Fibroblast of skin of right biceps (primary cell): ENCODE results near the gene ARF5.

Experiments used
- DNase-seq: peaks from one replicate; pipeline ENCODE4 v3.0.0-alpha.2; 2013

ARF5 gene

DNA sequence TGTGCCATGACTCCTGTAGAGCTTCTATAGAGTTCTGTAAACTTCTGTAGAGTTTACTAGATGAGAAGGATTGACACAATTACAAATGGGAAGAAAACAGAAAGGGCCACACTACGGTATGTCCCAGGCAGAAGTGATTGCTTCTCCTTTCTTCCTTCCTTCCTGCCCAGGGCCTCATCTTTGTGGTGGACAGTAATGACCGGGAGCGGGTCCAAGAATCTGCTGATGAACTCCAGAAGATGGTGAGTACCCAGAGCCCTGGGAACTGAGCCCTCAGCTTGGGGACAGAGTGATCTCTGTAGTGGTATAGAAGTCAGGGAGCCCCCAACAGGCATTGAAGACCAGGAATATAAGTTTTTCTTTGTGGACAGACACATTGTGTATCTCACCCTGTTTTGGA is 1.7 kb downstream of the ARF5 start:
- DNase-seq: no peak

DNA sequence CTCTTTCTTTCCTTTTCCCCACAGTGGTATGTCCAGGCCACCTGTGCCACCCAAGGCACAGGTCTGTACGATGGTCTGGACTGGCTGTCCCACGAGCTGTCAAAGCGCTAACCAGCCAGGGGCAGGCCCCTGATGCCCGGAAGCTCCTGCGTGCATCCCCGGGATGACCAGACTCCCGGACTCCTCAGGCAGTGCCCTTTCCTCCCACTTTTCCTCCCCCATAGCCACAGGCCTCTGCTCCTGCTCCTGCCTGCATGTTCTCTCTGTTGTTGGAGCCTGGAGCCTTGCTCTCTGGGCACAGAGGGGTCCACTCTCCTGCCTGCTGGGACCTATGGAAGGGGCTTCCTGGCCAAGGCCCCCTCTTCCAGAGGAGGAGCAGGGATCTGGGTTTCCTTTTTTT is 3.0 kb downstream of the ARF5 start:
- DNase-seq: no peak

DNA sequence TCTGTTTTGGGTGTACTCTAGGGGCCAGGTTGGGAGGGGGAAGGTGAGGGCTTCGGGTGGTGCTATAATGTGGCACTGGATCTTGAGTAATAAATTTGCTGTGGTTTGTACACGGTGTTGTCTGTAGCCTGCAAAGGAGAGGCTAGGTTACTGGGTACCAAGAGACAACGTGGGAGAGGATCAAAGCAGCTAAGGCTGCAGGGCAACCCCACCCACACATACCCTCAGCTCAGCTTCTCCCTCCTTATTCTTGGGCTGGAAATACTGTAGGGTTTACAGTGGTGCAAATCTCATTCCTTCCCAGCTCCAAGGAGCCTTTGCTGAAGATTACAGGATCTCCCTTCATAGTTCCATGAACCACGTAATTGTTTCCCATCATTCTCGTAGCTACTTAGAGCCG is 3.4 kb downstream of the ARF5 start:
- DNase-seq: no peak

DNA sequence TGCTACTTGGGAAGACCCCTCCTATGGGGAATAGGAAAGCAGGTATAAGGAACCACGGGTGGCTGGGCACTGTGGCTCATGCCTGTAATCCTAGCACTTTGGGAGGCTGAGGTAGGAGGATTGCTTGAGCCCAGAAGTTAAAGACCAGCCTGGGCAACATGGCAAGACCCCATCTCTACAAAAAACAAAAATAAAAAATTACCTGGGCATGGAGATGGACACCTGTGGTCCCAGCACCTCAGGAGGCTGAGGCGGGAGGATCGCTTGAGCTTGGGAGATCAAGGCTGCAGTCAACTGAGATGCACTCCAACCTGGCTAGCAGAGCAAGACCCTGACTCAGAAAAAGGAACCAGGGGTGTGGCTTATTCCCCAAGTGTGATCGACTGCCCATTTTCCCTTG is 4.3 kb downstream of the ARF5 start:
- no peak for DNase-seq

DNA sequence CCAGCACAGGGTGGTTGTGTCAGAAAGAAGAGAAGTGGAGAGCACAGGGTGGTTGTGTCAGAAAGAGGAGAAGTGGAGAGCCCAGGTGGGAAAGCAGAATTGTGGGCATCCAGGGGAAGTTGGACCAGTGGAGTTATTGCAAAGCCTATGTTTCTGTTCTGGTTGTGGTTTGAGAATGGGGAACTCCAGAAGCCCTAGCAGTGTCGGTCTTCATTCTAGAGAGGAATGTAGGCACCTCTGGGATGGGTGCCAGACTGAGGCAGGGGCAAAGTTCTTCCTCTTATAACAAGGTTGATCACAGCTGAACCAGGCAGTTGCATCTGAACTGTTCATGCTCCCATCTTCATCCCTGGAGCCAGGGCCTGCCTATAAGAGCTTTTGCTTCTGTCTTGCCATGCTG is 6.3 kb downstream of the ARF5 start:
- DNase-seq: no peak

- DNase-seq: no peak
These were observed 7.5 kb downstream of the ARF5 start for GRCh38 chr7:127595737-127596136.

- peak; percentile 20 for DNase-seq
These were observed 10.1 kb downstream of the ARF5 start for GRCh38 chr7:127598318-127598717.

DNA sequence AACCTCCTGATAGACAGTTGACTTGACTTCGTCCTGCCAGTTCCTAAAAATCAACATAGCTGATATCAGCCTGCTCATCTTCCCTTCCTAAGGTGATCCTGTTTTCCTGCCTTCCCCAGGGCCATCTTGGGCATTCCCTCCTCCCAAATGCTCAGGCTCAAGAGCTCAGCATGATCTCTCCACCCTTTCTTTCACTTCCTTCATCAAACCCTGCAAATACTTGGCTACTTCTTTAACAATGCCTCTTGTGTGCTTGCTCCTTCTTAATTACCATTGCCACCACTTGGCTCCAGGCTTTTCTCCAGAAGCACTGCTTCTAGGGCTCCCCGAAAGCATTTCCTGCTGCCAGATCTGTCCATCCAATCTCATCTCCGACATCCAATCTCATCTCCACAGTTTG is 12.7 kb downstream of the ARF5 start:
- DNase-seq: no peak

- no peak for DNase-seq
These were observed 20.2 kb downstream of the ARF5 start for GRCh38 chr7:127608446-127608845.

- DNase-seq: no peak
These were observed 21.1 kb downstream of the ARF5 start for GRCh38 chr7:127609297-127609696.

- DNase-seq: no peak
These were observed 24.1 kb downstream of the ARF5 start for GRCh38 chr7:127612263-127612662.

- no peak for DNase-seq
These were observed 28.5 kb downstream of the ARF5 start for GRCh38 chr7:127616724-127617123.

DNA sequence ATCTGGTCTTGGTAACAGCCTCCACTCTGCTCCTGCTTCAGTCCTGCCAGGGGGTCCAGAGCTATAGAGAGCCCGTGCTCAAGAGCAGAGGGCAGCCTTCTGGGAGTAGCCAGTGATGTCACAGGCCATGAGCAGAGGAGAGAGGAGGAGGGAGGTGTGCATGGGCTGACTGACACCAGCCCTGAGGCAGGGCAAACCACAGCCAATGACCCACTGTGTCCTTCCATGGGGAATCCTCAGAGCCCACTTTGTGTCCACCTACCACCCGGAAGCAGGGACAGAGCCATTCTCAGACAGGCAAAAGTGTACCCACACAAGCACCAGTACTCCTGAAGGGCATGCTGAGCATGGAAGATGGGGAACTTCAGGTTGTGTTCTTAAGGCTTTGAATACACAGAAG is 29.8 kb downstream of the ARF5 start, which contains the start of gene PAX4:
Gene PAX4, minus strand, starts transcription at position 101 of the 400 bp plus-strand sequence. CDS start 2,214 bp downstream, outside the sequence.
- no peak for DNase-seq

DNA sequence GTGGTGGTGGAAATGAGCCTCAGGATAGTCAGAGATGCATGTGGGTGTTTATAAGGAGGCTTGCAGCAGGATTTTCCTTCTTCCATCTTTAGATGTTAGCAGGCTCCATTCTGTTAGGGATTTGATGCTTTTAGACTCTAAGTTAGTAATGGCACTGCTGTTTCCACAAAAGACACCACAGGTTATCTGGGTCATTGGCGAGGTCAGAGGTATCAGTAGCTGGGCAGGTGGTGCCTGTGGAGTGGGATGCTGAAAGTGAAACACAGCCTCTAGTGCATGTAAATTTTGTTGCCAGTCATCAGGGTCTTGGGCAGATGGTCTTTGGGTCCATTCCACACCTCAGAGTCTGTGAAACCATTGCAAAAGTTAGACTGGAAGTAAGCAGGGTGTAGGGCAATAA is 30.6 kb downstream of the ARF5 start:
- no peak for DNase-seq

DNA sequence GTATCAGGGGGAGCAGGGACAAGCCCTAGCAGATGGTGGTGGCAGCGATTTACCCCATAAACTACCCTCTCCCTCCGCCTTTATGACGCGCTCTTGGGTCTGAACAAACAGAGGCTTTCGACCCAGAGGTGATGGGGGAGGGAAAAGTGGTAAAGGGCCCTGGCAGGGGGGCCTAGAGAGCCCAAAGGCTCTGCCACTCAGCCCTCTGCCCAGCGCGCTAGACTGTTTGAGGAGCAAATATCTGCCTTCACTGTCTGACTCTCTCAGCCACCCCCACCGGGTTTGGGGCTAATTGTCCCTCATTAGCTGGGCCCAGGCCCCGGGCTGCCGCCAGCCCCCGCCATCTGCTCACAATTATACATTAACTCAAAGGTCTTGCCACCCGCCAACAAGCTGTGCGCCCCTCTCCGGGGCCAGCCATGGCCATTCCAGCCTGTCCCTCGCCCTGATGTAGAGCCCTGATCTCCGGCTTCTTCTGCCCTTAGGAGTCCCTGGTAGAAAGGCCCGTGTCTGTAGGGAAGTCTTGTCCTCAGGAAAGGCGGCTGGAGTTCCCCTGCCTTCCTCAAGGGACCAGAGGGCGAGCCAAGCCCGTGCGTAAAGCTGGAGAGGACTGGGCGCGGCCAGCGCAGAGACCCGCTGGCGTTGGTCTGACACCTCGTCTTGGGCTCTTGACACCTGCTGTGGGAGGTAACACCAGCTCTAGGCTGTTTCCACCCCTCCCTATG is 31.6 kb downstream of the ARF5 start:
- DNase-seq: no peak

DNA sequence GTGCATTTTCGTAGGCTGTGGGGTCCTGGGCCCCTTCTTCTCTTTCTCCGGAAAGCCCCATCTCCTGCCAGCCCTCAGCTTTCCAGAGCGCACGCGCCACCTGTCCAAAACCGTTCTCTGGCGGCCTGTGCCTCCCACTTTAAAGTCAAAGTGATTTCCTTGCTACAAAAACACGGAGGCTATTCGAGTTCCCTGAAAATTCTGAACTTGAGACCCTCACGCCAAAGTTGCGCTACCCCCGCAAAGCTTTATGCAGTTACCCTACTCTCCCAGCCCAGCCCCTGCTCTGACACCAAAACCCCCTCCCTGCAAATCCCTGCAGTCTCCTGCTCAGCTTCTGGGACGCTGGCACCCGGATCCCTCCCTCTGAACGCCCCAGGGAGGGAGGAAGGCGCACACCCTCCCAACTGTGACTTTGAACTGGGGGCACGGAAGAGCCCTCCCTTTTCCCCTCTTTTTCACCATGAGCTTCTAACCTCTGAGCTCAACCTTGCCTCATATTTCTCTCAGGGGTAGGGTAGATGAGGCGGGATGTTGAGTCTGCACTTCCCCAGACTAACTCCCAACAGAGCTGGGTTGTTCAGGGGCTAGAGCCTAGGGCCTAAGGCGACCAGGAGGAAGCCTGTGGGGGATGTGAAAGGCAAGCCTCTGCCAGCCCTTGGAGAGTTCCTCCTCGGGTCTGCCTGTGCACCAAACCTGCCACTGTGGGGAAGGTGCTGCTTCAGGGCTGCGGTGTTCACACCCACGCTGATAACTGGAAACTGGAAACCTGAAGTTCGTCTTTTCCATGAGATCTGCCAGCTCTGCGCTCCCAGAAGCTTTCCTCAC is 32.4 kb downstream of the ARF5 start:
- no peak for DNase-seq

GRCh38 chr7:127625331-127625730 is 37.1 kb downstream of the ARF5 start:
- no peak for DNase-seq

DNA sequence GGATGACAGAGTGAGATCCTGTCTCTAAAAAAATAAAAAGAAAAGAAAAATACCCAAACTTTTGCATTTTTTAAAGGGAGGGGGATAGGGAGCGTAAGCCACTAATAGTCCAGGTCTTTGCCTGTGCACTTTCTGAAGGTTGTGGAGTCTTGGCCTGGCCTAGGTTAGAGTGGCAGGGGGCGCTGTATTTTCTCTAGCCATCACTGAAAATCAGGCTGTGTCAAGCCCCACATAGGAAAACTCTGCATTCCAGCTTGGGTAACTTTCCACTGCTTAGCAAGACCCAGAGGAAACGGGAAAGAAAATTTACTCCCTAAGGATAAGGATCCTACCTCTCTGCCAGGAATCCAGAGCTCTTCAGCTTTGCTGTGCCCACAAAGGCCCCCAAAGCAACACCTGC is 40.2 kb downstream of the ARF5 start:
- no peak for DNase-seq

DNA sequence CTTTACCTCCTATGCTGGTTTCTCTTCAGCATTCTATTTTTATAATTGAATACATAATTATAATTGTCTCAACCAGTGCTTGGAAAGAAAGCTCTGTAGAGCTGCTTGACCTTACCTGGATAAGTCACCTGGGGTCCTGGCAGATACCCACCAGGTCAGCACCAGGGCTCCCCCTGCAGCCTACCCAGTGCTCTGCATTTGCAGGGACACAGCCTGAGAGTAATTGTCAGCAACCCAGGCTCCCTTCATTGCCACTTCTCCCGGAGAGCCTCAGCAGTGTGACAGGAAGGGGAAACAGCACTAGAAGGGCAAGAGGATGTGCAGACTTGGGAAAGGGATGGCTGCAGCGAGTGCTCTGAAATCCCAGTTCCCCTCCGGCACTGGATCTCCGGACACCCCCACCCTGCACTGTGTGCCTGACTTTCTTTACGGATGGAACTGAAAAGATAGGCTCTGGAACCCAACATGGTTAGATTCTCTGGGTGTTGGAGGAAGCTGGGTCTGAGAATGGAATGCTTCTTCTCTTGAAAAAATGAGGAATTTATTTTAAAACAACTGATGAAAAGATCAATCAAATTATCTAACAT is 41.1 kb downstream of the ARF5 start:
- no peak for DNase-seq

DNA sequence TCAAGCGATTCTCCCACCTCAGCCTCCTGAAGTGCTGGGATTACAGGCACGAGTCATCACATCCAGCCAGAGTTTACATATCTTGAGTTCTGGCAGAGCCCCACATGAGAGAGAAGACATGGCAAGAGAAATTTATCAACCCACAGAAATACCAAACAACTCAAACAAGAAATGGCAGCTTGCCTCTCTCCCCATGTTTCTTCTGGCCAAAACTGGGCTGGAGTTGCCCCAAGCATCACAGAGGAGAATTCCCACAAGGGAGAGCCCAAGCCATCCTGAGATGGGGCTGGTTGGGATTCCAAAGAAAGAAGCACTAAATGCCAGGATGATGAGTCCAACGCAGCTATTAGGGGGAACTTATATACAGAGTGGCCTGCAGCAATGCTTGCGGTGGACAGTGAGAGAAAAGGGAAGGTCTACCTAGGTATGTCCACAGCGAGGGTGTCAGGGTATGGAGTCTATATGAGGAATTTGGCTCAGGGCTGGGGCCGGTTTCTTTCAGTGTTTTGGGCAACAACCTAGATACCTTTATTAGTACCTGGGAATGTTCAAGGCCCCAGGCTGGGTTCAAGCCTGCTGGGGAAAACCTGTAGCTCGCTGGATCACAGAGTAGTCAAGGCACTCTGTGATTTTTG is 44.2 kb downstream of the ARF5 start:
- peak; percentile 92 for DNase-seq

GRCh38 chr7:127635659-127636285 is 47.6 kb downstream of the ARF5 start:
- DNase-seq: no peak

DNA sequence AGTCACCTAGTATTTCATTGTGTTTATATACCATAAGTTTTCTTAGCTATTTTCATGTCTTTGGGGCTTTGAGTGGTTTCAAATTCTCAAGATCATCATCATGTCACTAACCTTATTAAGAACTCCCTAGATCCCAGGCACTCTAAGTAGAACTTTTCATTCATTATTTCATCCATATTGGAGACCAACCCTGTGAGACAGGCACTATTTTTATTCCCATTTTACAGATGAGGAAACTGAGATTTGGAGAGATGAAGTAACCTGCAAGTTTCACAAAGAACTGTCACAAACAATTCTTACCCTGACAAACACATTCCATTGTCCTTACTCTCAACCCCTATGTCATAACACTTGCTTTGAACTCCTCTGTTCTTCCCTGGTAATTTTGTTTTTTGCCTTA is 50.0 kb downstream of the ARF5 start:
- DNase-seq: no peak
